GM15510 (cell line): Measurements from ENCODE around the gene PLXNB1.

Experiments
- POLR2A ChIP-seq: IDR thresholded peaks from 3 replicates; pipeline ENCODE4 v1.6.1; 2011; ENCODE audit warnings: borderline replicate concordance; ENCODE audit not compliant: insufficient read length; ENCODE audit errors: extremely low read depth

Gene PLXNB1

DNA sequence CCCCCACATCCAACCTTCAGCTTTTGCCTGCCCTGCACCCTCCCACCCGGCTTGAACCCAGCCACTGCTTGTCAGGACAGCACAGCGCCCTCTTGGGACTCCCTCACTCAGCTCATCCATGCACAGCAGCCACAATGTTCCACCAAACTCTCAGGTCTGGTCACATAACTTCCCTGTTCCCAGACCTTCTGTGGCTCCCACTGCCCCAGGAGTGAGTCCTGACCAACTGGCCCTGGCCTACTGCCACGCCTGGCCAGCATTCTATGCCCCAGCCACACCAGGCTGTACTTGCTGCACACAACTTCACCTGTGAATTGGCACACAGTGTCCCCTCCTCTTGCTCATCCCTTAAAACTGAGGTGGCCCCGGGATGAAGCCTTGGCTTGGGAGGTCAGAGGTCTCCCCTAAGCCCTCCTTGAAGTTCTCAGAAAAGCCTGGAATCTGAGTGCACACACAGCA lies 21.0 kb downstream of the PLXNB1 start:
- TF ChIP-seq POLR2A, result no peak

DNA sequence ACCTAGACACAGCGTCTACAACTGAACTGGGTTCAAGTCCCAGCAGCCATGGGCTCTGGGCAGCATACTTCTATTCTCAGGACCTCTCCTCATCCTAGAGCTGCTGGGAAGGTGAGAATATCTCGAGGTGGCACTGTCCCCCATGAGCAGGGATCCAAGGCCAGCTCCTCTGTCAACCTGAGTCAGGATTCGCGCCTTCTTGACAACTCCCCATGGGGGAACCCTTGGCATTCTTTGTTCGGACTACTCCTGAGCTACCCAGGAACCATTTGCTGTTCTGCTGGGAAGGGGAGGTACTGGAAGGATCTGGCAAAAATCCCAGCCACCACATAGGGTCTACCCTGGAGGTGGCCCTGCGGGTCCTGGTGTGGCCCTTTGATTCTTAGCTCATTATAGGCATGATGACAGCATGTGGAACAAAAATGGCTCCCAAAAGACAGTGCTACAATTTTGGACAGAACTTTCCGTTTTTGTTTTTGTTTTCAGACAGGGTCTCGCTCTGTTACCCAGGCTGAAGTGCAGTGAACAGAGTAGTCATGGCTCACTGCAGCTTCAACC lies 22.3 kb downstream of the PLXNB1 start:
- no peak for TF ChIP-seq POLR2A

DNA sequence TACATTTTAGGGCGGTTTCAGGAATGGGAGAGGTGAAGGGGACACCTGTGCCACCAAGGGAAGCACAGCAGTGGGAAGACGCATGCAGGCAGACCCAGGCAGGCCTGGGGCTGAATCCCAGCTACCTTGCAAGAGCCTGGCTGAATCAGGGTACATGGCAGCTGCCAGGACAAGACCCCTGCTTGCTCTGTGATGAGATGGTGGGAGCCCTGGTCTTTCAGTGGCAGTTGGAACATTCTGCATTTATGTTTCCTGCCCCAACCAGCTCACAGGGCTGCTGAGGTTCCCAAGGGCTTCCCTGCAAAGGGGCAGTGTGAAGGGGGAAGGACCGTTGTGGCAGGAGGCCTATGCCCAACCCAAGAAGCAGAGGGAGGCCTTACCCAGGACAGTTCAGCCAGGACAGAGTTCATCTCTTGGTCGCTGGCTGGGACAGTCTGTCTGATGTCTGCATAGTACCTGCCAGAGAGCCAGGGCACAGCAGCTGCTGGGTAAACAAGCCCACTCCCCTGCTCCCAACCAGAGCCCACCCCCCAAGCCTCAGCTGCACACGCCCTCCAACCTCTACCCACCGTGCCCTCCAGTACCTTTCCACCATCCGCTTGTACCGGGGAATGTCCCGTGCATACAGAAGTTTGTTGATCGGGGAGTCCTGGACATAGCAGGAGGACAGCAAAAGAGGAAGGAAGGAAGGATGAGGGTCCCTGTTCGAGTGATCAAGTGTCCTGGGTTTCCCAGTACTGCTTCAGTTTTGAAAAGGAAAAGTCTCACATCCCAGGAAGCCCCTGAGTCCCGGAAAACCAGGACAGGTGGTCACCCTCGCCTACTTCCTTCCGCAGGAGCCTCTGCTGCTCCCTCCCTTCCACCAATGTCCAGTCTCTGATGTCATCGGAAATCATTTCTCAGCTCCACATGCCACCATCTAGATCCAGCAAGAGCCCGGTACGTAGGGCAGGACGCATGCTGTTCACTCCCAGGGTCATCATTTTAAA lies 23.1 kb downstream of the PLXNB1 start:
- TF ChIP-seq POLR2A, result no peak

DNA sequence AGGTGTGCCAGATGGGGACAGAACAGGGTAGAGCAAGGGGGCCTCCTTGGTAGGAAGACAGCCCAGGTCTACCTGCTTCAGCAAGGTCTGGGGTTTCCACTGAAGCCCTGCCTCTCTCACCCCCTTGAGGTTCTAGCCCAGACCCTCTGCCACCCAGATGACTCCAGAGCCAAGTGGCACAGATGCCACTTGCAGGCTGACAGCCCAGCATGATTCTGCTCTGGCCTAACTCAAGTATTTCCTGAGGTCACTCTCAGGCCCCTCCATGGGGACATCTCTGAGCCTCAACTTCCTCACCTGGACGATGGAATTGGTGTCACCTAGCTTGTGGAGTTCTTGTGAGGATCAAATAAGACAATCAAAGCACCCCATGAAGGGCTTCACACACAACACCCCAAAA lies 23.9 kb downstream of the PLXNB1 start:
- TF ChIP-seq POLR2A, result no peak

DNA sequence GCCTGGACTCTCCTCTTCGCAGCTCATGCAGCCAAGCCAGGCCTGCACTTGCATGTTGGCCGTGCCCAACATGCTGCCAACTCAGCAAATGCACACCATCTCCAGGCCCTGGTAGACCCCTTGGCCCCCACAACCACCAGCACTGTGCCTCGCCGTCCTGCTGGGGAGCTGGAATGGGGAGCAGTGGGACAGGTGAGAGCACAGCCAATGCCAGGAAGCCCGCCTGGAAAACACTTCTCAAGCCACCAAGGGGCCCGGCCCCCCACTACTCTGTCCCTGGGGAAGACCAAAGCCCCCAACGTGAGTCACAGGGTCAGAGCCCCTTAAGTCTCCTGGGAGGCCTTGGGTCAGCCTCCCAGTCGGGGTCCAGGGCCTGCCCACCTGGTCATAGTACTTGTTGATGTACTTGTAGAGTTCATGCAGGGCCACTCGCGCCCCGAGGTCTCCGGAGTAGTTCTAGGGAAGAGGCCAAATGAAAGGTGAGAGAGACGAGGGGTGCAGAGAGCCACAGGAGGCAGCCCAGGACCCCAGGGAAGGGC lies 24.5 kb downstream of the PLXNB1 start:
- no peak for TF ChIP-seq POLR2A

DNA sequence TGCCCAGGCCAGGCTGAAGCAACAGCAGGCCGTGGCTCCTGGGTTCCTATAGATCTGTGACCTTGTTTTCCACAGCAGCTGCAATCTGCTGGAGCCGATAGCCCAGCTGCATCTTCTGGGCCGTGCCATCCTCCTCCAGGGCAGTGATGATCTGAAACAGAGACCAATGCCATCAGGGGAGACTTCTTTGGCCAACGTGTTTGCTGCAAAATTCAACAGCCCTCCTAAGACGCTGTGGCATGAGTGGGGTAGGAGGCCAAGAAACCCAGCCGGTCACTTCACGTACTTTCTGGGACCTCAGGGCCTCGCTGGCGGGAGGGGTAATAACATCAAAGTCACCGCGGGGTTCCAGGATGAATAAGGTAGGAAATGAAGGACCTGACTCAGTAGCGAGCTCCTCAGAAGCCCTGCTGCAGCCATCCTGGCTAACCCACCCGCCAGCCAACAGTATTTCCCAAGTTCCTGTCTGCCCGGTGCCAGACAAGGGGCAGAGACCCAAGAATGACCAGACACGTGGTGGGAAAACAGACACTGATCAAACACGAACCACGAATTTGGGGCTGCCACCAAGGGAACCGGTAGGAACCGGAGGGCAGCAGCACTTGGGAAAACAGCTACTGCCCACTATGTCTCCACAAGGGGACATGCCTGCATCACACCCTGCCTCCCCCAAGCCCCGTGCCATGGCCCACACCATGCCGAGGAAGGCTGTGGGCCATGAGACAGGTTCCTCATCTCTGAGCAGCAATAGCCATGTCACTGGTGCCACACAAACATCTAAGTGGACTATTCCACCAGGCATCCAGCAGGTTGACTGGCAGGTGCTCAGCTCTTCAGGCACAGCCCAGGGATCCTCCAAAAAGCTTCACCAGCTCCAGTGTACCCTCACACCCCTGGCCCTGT lies 25.2 kb downstream of the PLXNB1 start:
- TF ChIP-seq POLR2A, result no peak

DNA sequence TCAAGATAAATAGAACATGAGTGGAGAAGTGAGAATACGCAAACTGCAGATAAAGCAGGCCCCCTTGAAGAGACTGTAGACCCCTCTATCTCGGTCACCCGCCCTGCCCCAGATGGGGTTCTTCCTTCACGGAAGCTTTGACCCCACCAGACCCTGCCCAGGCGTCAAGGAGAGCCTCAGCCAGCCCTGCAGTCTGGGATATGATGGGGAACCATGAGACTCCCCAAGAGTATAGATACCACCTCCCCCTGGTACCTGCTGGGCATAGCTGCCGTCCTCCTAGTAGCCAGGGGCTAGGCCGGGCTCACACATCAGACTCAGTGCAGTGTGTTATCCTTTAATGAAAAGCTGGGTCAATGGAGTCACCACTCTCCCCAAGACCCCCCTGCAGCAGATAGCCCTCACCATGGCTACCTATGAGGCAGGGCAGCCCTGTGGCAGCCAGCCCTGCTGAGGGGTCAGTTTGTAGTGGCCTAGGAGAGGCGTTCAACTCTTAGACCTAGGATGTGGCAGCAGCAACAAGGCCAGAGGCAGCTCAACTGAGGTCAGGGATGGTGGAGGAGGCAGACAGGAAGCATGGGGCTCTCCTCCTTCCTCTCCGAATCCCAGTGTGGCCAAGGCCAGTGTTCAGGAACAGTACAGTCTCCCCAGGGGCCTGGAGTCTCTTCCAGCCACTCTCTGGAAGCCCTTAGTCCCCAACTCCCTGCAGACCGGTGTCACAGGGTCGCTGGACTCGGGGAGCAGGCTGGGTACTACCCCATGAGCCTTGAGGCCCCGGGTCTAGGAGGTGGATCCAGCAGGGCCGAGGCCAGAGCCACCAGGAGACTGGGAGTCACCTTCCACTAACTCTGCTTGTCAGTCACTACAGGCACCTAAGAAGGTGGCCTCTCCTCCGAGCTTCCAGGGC lies 26.1 kb downstream of the PLXNB1 start:
- no peak for TF ChIP-seq POLR2A

DNA sequence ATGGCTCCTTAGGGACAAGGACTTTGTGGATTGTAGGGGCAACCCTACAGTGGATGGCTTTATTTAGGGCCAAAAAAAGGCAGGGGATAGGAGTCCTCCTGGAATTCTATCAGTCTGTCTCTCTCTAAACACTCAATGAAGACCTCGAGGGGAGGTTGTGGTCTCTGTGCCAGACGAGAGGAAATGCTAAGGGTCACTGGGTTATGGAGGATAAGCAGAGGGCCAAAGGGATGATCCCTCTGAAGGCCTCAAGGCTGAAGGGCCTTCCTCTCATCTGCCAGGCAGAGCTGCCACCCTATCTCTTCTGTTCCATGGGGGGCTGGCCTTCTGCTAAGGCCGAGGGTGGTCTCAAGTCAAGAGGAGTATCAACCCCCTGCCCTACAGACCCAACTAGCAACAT lies 27.0 kb downstream of the PLXNB1 start:
- TF ChIP-seq POLR2A, result no peak

DNA sequence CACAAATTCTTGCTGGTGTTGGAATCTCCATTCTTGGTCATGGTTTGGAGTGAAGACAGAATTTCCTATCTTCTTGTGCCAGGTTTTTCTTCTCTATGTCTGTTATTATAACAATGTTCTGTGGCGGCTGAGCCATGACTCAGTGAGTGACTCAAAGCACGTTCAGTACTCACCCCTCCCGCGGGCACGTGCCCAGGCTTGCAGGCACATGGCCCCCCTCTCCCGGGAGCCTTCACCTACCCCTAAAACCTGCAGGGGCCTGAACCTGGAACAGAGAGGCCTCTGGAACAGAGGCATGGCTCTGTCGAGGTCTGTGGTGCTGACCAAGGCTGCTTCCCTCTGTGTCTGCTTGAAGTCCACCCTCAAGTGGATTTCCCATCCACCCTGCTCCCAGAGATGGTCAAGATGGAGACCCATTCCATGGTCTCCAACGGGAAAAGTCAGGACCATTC lies 27.6 kb downstream of the PLXNB1 start:
- no peak for TF ChIP-seq POLR2A

DNA sequence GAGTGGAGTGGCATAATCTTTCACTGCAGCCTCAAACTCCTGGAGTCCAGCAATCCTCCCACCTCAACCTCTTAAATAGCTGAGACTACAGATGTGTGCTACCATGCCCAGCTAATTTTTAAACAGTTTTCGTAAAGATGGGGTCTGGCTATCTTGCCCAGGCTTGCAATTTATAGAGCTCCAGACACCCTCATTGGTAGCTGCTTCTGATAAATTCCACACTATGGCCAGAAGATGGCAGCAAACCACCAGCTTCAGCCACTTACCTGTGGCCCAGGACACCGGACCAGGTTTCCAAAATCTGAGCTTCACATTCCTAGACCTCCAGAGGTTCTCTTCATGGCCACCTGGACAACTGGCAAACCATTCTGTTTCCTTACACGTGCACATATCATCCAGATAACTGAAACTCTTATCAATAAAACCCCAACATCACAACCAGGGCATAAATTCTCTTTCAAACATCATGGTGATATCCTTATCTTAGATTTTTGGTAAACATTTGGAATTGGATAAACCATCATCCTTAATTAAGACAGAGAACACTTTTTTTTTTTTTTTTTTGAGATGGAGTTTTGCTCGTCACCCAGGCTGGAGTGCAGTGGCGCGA lies 29.0 kb downstream of the PLXNB1 start:
- TF ChIP-seq POLR2A, result no peak

DNA sequence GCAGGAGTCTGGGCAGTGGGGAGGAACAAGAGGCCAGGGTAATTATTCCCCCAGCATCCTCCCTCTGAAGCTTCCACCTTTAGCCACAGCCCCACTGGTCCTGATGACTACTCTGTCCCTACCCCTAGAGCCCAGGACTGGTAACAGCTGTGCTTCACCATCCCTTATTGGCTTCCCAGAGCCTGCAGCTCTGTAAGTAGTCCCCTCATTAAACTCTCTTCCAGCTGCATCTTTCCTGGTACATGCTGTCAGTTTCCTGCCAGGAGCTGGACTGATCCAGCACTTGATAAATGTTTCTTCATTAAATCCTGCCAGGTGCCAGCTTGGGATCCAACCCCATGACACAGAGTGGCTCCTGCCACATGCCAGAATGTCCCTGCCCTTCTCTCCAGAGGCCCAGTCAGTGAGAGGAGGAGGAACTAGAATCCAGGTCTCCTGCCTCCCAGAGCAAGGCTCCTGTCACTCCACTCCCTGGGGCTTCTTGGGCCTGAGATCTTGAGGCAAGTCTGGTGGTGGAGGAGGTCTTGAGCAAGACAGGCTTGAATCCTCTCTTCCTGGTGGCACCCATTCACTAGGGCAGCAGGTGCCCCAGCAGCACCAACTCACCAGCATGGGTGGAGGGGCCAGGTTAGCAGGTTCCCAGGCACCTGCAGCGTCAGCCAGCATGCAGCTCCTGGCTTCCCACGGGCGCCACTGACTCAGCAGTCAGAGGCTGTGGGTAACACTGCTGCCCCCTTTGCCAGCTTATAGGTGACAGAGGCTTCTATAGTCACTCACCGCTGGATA lies 30.3 kb downstream of the PLXNB1 start:
- no peak for TF ChIP-seq POLR2A

DNA sequence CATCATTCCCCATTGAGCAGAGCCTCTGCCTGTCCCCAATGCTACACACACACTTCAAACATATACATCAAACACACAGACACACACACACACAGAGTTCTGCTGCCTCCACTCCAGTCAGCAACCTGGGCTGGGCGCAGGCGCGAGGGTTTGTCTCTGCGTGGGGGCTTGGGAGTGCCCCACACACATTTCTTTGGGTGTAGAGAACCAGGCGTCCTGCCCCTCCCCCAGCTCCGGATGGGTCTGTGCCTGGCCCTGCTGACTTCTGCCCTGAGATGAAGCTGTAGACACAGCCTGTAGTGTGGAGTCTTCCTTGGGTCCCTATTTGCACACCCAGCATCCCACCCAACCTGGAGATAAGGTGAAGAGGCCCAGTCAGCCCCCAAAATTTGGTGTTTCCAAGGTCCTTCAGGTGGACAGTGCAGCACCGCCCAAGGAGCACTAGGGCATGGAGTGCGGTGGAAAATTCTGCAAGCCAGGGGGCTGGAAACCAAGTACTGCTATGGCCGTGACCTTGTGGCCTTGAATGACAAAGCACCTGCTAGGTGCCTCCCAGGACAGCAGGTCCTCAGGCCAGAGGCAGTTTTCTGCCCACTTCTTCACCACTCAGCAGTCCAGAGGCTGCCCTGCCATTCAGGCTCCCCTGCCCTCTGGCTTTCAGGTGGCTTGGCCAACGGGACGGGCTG lies 31.0 kb downstream of the PLXNB1 start:
- TF ChIP-seq POLR2A, result no peak
